Erythroblast (primary cell): Measurements from ENCODE around the gene MT1E.

Experiments used
- DNase-seq, 2 experiments: peaks; one replicate each; lab custom pipeline; 2025; lab: John Stamatoyannopoulos, UW
- GATA1 ChIP-seq: IDR thresholded peaks from 2 replicates; pipeline ENCODE4 v1.6.1; 2011; ENCODE audit warnings: low read depth, mild to moderate bottlenecking, control low read depth, low read length, moderate library complexity
- POLR2A ChIP-seq: IDR thresholded peaks from 2 replicates; pipeline ENCODE4 v1.6.1; 2011; ENCODE audit warnings: mild to moderate bottlenecking, low read length

MT1E gene

GRCh38 chr16:56637814-56638750 lies 12.5 kb downstream of the MT1E start, which contains the start of gene MT1A:
Gene MT1A, plus strand, starts transcription at chr16:56638666. Its CDS starts 73 bp downstream, at chr16:56638739.
- TF ChIP-seq POLR2A = no peak
- TF ChIP-seq GATA1 = no peak

GRCh38 chr16:56639045-56639444 lies 13.5 kb downstream of the MT1E start:
- DNase-seq = no peak
- TF ChIP-seq GATA1 = no peak
- no peak for TF ChIP-seq POLR2A

More at GRCh38 chr16:56637814-56638750, 12.5 kb downstream of the MT1E start, which contains the start of gene MT1A:
- DNase-seq = no peak

GRCh38 chr16:56640076-56640475 lies 14.5 kb downstream of the MT1E start:
- TF ChIP-seq POLR2A (no peak), GATA1 (no peak)
- DNase-seq = no peak

GRCh38 chr16:56641166-56641565 lies 15.6 kb downstream of the MT1E start:
- no peak for DNase-seq
- TF ChIP-seq GATA1 (no peak), POLR2A (no peak)

- peak; percentile 65 for DNase-seq
These were observed 17.6 kb downstream of the MT1E start for GRCh38 chr16:56643080-56643778.

GRCh38 chr16:56643833-56644232 lies 18.3 kb downstream of the MT1E start:
- no peak for TF ChIP-seq GATA1
- TF ChIP-seq POLR2A = no peak
- no peak for DNase-seq

More at GRCh38 chr16:56643080-56643778, 17.6 kb downstream of the MT1E start:
- no peak for TF ChIP-seq POLR2A
- TF ChIP-seq GATA1 = no peak

- no peak for DNase-seq
- TF ChIP-seq POLR2A (no peak), GATA1 (no peak)
These were observed 19.7 kb downstream of the MT1E start for GRCh38 chr16:56645311-56645710.

- TF ChIP-seq GATA1 (no peak), POLR2A (no peak)
- DNase-seq = no peak
These were observed 20.3 kb downstream of the MT1E start for GRCh38 chr16:56645838-56646237.

DNA sequence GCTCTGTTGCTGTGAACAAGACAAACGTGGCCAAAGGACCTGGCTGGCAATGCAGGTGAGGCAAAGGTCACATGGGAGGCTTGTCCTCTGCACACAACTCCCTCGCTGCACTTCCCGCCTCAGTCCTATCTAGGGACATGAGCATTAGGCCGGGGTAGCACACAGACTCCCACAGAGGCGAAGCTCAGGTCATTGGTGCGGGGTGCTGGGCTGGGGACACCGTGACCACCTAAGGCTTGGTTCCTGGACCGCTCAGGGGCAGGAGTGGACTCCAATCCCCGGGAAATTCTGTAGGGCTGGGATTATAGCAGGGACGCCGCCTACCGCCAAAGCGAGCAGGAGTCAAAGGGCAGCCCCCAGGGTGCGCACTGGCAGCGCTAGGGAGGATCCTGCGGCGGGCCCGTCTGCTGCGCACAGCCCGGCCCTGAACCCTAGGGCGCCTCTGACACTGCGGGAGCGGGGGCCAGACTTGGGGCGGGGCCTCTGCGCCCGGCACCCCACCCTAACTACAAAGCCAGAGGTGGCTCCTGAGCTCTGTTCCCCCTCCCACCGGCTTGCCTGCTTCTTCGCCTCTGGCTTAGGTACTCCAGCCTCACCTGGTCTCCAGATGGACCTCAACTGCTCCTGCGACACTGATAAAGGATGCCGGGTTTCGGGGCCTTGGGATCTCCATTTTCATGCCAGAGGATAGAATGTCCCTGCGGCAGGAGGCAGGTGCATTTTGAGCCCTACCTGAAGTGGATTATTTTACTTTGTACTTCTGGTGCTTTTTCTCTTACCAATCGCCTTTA lies 22.3 kb downstream of the MT1E start:
- no peak for DNase-seq
- no peak for TF ChIP-seq POLR2A

GRCh38 chr16:56649271-56649670 lies 23.7 kb downstream of the MT1E start:
- no peak for TF ChIP-seq POLR2A
- no peak for TF ChIP-seq GATA1
- no peak for DNase-seq

DNA sequence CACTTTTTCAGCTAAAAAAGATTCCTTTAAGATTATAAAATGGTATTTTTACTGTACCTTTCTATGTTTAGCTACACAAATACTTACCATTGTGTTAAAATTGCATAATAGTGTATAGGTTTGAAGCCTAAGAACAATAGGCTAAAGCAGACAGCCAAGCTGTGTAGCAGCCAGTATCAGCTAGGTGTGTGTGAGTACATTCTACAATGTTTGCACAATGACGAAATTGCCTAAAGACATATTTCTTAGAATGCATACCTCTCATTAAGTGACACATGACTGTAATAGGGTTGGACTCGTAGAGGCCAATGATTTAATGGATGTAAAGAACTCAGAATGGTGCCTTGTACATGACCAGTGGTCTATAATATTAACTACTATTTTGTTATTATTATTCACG lies 24.2 kb downstream of the MT1E start:
- TF ChIP-seq GATA1 = no peak
- TF ChIP-seq POLR2A = no peak
- DNase-seq = no peak

DNA sequence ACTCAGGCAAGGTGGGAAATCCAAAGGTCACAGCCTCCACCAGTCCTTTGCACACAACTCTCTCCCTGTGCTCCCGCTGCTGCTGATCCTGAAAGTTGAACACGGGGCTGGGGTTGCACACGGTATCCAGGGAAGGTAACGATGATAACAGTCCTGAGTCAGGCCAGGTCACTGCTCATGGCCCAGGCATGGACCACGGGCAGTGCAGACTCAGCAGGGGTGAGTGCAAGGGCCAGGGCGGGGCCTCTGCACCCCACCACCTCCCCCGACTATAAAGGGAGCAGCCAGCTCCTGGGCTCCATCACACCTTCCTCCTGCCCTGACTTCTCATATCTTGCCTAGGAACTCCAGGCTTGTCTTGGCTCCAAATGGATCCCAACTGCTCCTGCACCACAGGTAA lies 26.0 kb downstream of the MT1E start, which contains the start of gene MT1B:
Gene MT1B (plus strand): TSS at position 301 of the 400 bp plus-strand sequence. CDS start 68 bp downstream, at position 369.
- DNase-seq = no peak
- no peak for TF ChIP-seq POLR2A
- TF ChIP-seq GATA1 = no peak

GRCh38 chr16:56652600-56652999 lies 27.0 kb downstream of the MT1E start:
- no peak for DNase-seq
- TF ChIP-seq POLR2A = no peak
- TF ChIP-seq GATA1 = no peak

DNA sequence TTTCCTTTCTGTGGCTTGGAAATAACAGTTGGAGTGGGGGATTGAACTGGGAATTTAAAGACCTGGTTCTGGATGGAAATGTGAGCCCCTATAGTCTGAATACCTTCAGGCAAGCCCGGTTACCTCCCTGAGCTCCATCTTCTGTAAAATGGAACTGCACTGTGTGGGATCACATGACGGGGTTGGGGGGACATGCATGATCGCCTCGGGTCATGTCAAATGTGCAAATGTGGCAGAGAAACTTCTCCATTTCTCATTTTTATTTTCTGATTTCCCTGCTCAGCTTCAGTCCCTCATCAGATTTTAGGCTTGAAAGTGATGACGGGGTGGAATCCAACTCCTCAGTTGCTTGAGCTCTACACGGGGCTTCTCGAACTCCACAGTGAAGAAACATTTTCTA lies 27.6 kb downstream of the MT1E start:
- TF ChIP-seq GATA1 (no peak), POLR2A (no peak)
- DNase-seq = no peak
